SU-DHL-6 (cell line): ENCODE results near the gene HYAL1.

ENCODE experiments used
- H2AFZ ChIP-seq: fragments of 200-600 bp; sonication (generic); 2 replicates; pipeline ENCODE4 v1.6.1; 2014; ENCODE audit warnings: low read depth, mild to moderate bottlenecking, moderate library complexity, mixed read lengths, antibody characterized with exemption, low read length; ENCODE audit not compliant: severe bottlenecking
- H3F3A ChIP-seq: fragments of 200-600 bp; shearing (Covaris generic); 2 replicates; pipeline ENCODE4 v1.6.0; 2016; ENCODE audit warnings: antibody characterized with exemption, mild to moderate bottlenecking; ENCODE audit not compliant: insufficient read depth
- H3K27ac ChIP-seq: fragments of 200-600 bp; sonication (generic); 2 replicates; pipeline ENCODE4 v1.5.1; 2016; ENCODE audit warnings: low read depth, mild to moderate bottlenecking, low read length, moderate library complexity, mixed read lengths
- H3K27me3 ChIP-seq: fragments of 200-600 bp; sonication (generic), shearing (Covaris generic); 2 replicates; pipeline ENCODE4 v1.6.0; 2014; ENCODE audit warnings: mild to moderate bottlenecking, low read length
- H3K36me3 ChIP-seq: fragments of 200-600 bp; sonication (generic); 2 replicates; pipeline ENCODE4 v1.6.1; 2014; ENCODE audit warnings: mild to moderate bottlenecking, low read length, mixed read lengths
- H3K4me2 ChIP-seq: fragments of 300-600, 200-600 bp; shearing (Covaris generic), sonication (generic); 2 replicates; pipeline ENCODE4 v1.6.0; 2014; ENCODE audit warnings: low read length, low read depth, mild to moderate bottlenecking; ENCODE audit not compliant: poor library complexity, severe bottlenecking
- H3K4me3 ChIP-seq: fragments of 200-600 bp; sonication (generic); 2 replicates; pipeline ENCODE4 v1.5.1; 2014; ENCODE audit warnings: antibody characterized with exemption, low read length, mild to moderate bottlenecking, mixed read lengths; ENCODE audit not compliant: insufficient read depth, poor library complexity, severe bottlenecking
- H3K79me2 ChIP-seq: fragments of 200-600 bp; sonication (generic); 2 replicates; pipeline ENCODE4 v1.6.1; 2014; ENCODE audit warnings: mild to moderate bottlenecking, low read length, moderate library complexity; ENCODE audit not compliant: insufficient read depth
- H3K9ac ChIP-seq: fragments of 200-600 bp; sonication (generic); 2 replicates; pipeline ENCODE4 v1.7.0; 2014; ENCODE audit warnings: mild to moderate bottlenecking, low read length
- H3K9me2 ChIP-seq: fragments of 200-600 bp; sonication (generic); replicated peaks from 2 replicates; pipeline ENCODE4 v1.6.1; 2014; ENCODE audit warnings: low read length; ENCODE audit not compliant: insufficient read depth
- H3K9me3 ChIP-seq: fragments of 200-600 bp; sonication (generic); 2 replicates; pipeline ENCODE4 v1.6.1; 2014; ENCODE audit warnings: low read length, mixed read lengths; ENCODE audit not compliant: insufficient read depth
- H4K20me1 ChIP-seq: fragments of 200-600 bp; sonication (generic); 2 replicates; pipeline ENCODE4 v1.6.1; 2014; ENCODE audit warnings: low read depth, mild to moderate bottlenecking, antibody characterized with exemption, low read length, moderate library complexity, mixed read lengths
- CTCF ChIP-seq: fragments of 200-600 bp; sonication (generic); IDR thresholded peaks from one replicate; pipeline ENCODE4 v1.5.1; 2017; ENCODE audit warnings: antibody characterized with exemption, mild to moderate bottlenecking, low read length, moderate library complexity; ENCODE audit not compliant: insufficient read depth, poor library complexity, severe bottlenecking
- EZH2phosphoT487 ChIP-seq: fragments of 200-600 bp; sonication (generic), shearing (Covaris generic); conservative IDR thresholded peaks from 2 replicates; pipeline ENCODE4 v1.6.1; 2018; ENCODE audit warnings: mild to moderate bottlenecking, antibody characterized with exemption, low read length, moderate library complexity, mixed read lengths

The HYAL1 gene

GRCh38 chr3:50254577-50255250, 48.7 kb downstream of the HYAL1 start:
- H2AFZ ChIP-seq, result no peak overlapping the region
- no peak overlapping the region for H3K9ac ChIP-seq
- no peak overlapping the region for H3K4me3 ChIP-seq
- H3K36me3 ChIP-seq, result 0 out of 2 replicates have a peak, but pooled peaks cover 3% of the 10 kb centered on the region
- no peaks in the 10 kb centered on the region for H3K9me2 ChIP-seq
- peaks cover 13% of the 10 kb centered on the region for H3K79me2 ChIP-seq
- no peaks in the 10 kb centered on the region for H3F3A ChIP-seq
- no peaks in the 10 kb centered on the region for H3K9me3 ChIP-seq
- no peaks in the 10 kb centered on the region for H4K20me1 ChIP-seq
- H3K27me3 ChIP-seq, result no peaks in the 10 kb centered on the region
- TF ChIP-seq EZH2phosphoT487 (no peak), CTCF (no peak)
- H3K4me2 ChIP-seq, result no peak overlapping the region
- no peak overlapping the region for H3K27ac ChIP-seq

- H3K79me2 ChIP-seq, result peaks cover 48% of the 10 kb centered on the region
- no peak overlapping the region for H2AFZ ChIP-seq
- no peaks in the 10 kb centered on the region for H4K20me1 ChIP-seq
- no peaks in the 10 kb centered on the region for H3K36me3 ChIP-seq
- no peak overlapping the region for H3K4me2 ChIP-seq
- H3K27ac ChIP-seq, result no peak overlapping the region
- H3K4me3 ChIP-seq, result no peak overlapping the region
- no peaks in the 10 kb centered on the region for H3K9me2 ChIP-seq
- H3K27me3 ChIP-seq, result no peaks in the 10 kb centered on the region
- no peaks in the 10 kb centered on the region for H3K9me3 ChIP-seq
- no peaks in the 10 kb centered on the region for H3F3A ChIP-seq
- H3K9ac ChIP-seq, result no peak overlapping the region
- TF ChIP-seq CTCF (no peak), EZH2phosphoT487 (no peak)
Measured at GRCh38 chr3:50251220-50251619, 52.2 kb downstream of the HYAL1 start.

GRCh38 chr3:50250514-50250913, 52.9 kb downstream of the HYAL1 start:
- no peak overlapping the region for H3K27ac ChIP-seq
- H3K9me3 ChIP-seq, result no peaks in the 10 kb centered on the region
- no peak overlapping the region for H3K4me2 ChIP-seq
- H4K20me1 ChIP-seq, result no peaks in the 10 kb centered on the region
- H3K9ac ChIP-seq, result no peak overlapping the region
- no peak overlapping the region for H3K4me3 ChIP-seq
- H3F3A ChIP-seq, result no peaks in the 10 kb centered on the region
- H3K9me2 ChIP-seq, result no peaks in the 10 kb centered on the region
- peaks cover 55% of the 10 kb centered on the region for H3K79me2 ChIP-seq
- TF ChIP-seq CTCF, result no peak
- no peak for TF ChIP-seq EZH2phosphoT487
- no peaks in the 10 kb centered on the region for H3K36me3 ChIP-seq
- H2AFZ ChIP-seq, result no peak overlapping the region
- H3K27me3 ChIP-seq, result no peaks in the 10 kb centered on the region
